GM23248 (cell line): ENCODE measurements around the gene HLA-DRA. TPM values are rescaled to one million over a fixed set of nuclear protein-coding genes. Genes with fewer than 3 reads are reported as not detected.

Source experiments
- DNase-seq: peaks from one replicate; pipeline ENCODE4 v3.0.0-alpha.2; 2015
- H2AFZ ChIP-seq: fragments of 200-600 bp; sonication (generic); 2 replicates; pipeline ENCODE4 v1.6.1; 2016; ENCODE audit warnings: antibody characterized with exemption
- H3F3A ChIP-seq: fragments of 200-600 bp; sonication (generic); 2 replicates; pipeline ENCODE4 v1.6.1; 2016; ENCODE audit warnings: mild to moderate bottlenecking, antibody characterized with exemption, mixed run types; ENCODE audit not compliant: insufficient read depth
- H3K27ac ChIP-seq: fragments of 200-600 bp; sonication (generic); 2 replicates; pipeline ENCODE4 v1.5.1; 2016; ENCODE audit warnings: mild to moderate bottlenecking
- H3K27me3 ChIP-seq: fragments of 200-600 bp; sonication (generic); replicated peaks from 2 replicates; pipeline ENCODE4 v1.6.1; 2016; ENCODE audit warnings: mild to moderate bottlenecking; ENCODE audit not compliant: insufficient read depth
- H3K36me3 ChIP-seq: fragments of 200-600 bp; sonication (generic); 2 replicates; pipeline ENCODE4 v1.6.1; 2016; ENCODE audit warnings: low read depth, mild to moderate bottlenecking
- H3K4me1 ChIP-seq: fragments of 200-600 bp; sonication (generic); 2 replicates; pipeline ENCODE4 v1.6.1; 2016; ENCODE audit warnings: mild to moderate bottlenecking; ENCODE audit not compliant: insufficient read depth
- H3K4me2 ChIP-seq: fragments of 200-600 bp; sonication (generic); one replicate; pipeline ENCODE4 v1.6.1; 2016; ENCODE audit warnings: mild to moderate bottlenecking; ENCODE audit not compliant: unreplicated experiment
- H3K4me3 ChIP-seq: fragments of 200-600 bp; sonication (generic); 2 replicates; pipeline ENCODE4 v1.5.1; 2016; ENCODE audit warnings: mild to moderate bottlenecking
- H3K79me2 ChIP-seq: fragments of 200-600 bp; sonication (generic); 2 replicates; pipeline ENCODE4 v1.6.1; 2016; ENCODE audit warnings: mild to moderate bottlenecking; ENCODE audit not compliant: insufficient read depth
- H3K9ac ChIP-seq: fragments of 200-600 bp; sonication (generic); 2 replicates; pipeline ENCODE4 v1.6.1; 2016; ENCODE audit warnings: mild to moderate bottlenecking
- H3K9me2 ChIP-seq: fragments of 200-600 bp; sonication (generic); 2 replicates; pipeline ENCODE4 v1.6.1; 2016; ENCODE audit warnings: mixed run types, mild to moderate bottlenecking, moderate library complexity; ENCODE audit not compliant: insufficient read depth
- H3K9me3 ChIP-seq: fragments of 200-600 bp; sonication (generic); one replicate; pipeline ENCODE4 v1.6.1; 2017; ENCODE audit warnings: low read depth
- H4K20me1 ChIP-seq: fragments of 200-600 bp; sonication (generic); 2 replicates; pipeline ENCODE4 v1.6.0; 2016; ENCODE audit not compliant: insufficient read depth
- EZH2 ChIP-seq: fragments of 200-600 bp; sonication (generic); IDR thresholded peaks from 2 replicates; pipeline ENCODE4 v1.6.1; 2018; ENCODE audit warnings: antibody characterized with exemption, mild to moderate bottlenecking; ENCODE audit not compliant: insufficient read depth, poor library complexity, severe bottlenecking
- EZH2phosphoT487 ChIP-seq: fragments of 200-600 bp; sonication (generic); IDR thresholded peaks from 2 replicates; pipeline ENCODE4 v1.6.1; 2018; ENCODE audit warnings: antibody characterized with exemption, moderate library complexity, mild to moderate bottlenecking, low read depth; ENCODE audit not compliant: insufficient read depth
- WGBS, 2 experiments: methylation state at CpG; one replicate each; pipeline ENCODE4 v1.1.6; 2015 to 2017; ENCODE audit warnings: low lambda C conversion rate in 2 of 2, low coverage in 1 of 2; ENCODE audit errors: missing lambda C conversion rate in 2 of 2; 5-methylcytosine and 5-hydroxymethylcytosine counted together
- in situ Hi-C: fragments of 300-500 bp; cut with MboI; formaldehyde crosslinking; loops from 2 replicates; pipeline ENCODE4 v1.15.0; 2020
- polyA plus RNA-seq: library from polyadenylated mRNA; unstranded; fragments of >200 nt; fragmentation: Nextera tagmentation; extraction: Ambion mirVana; gene quantifications from 2 replicates; pipeline ENCODE4 v1.2.1, GENCODE V29; 2016
- total RNA-seq: library from RNA; depleted of rRNA; stranded (reverse); fragments of >200 nt; shearing (Covaris generic); gene quantifications from 2 replicates; pipeline ENCODE4 v1.2.3, GENCODE V29; 2014

HLA-DRA gene
- total and polyA plus RNA-seq, 2 experiments from 2014 or later: 0.80 TPM; not detected in 1

GRCh38 chr6:32475392-32476206 is 35.9 kb downstream of the HLA-DRA start:
- TF ChIP-seq EZH2phosphoT487 (no peak), EZH2 (no peak)
- Histone ChIP-seq H3K27me3 (no peaks in the 10 kb centered on the region), H3K27ac (no peak overlapping the region), H3K4me1 (no peaks in the 10 kb centered on the region), H3K36me3 (no peaks in the 10 kb centered on the region), H4K20me1 (no peaks in the 10 kb centered on the region), H3K79me2 (no peaks in the 10 kb centered on the region), H3K4me2 (no peak overlapping the region), H3F3A (no peaks in the 10 kb centered on the region), H2AFZ (no peak overlapping the region), H3K9me3 (no peaks in the 10 kb centered on the region), H3K9ac (no peak overlapping the region), H3K9me2 (no peaks in the 10 kb centered on the region), H3K4me3 (no peak overlapping the region)
- 48 to 55% methylated on average over 13 of the region's 13 CpGs for WGBS, 2 experiments
- in situ Hi-C loops: no loop called here
- no peak for DNase-seq

- no peak for DNase-seq
- Histone ChIP-seq H3K4me2 (no peak overlapping the region), H3F3A (no peaks in the 10 kb centered on the region), H3K9ac (no peak overlapping the region), H3K36me3 (no peaks in the 10 kb centered on the region), H4K20me1 (no peaks in the 10 kb centered on the region), H2AFZ (no peak overlapping the region), H3K9me3 (no peaks in the 10 kb centered on the region), H3K27ac (no peak overlapping the region), H3K79me2 (no peaks in the 10 kb centered on the region), H3K27me3 (peaks cover 7% of the 10 kb centered on the region), H3K9me2 (no peaks in the 10 kb centered on the region), H3K4me1 (no peaks in the 10 kb centered on the region), H3K4me3 (no peak overlapping the region)
- 38 to 40% methylated on average over 26 of the region's 26 CpGs for WGBS, 2 experiments
- in situ Hi-C loops: no loop called here
- TF ChIP-seq EZH2phosphoT487 (no peak), EZH2 (no peak)
Measured at GRCh38 chr6:32483968-32484613, 44.4 kb downstream of the HLA-DRA start.

GRCh38 chr6:32484614-32484998 is 44.9 kb downstream of the HLA-DRA start:
- TF ChIP-seq EZH2: no peak
- TF ChIP-seq EZH2phosphoT487: no peak
- Histone ChIP-seq H3F3A (no peaks in the 10 kb centered on the region), H3K79me2 (no peaks in the 10 kb centered on the region), H3K9me3 (no peaks in the 10 kb centered on the region), H2AFZ (no peak overlapping the region), H3K9me2 (no peaks in the 10 kb centered on the region), H3K27me3 (peaks cover 7% of the 10 kb centered on the region), H3K4me3 (no peak overlapping the region), H3K9ac (no peak overlapping the region), H3K4me1 (no peaks in the 10 kb centered on the region), H3K4me2 (no peak overlapping the region), H4K20me1 (no peaks in the 10 kb centered on the region), H3K27ac (no peak overlapping the region), H3K36me3 (no peaks in the 10 kb centered on the region)
- WGBS, 2 experiments: 16 to 17% methylated on average over 4 of the region's 4 CpGs
- in situ Hi-C loops: no loop called here
- no peak for DNase-seq

- no peak overlapping the region for H3K4me3 ChIP-seq
- H3K9ac ChIP-seq: no peak overlapping the region
- WGBS, 2 experiments: no CpG with 5 or more reads among the region's 1 CpG
- no peaks in the 10 kb centered on the region for H3K36me3 ChIP-seq
- no peak overlapping the region for H2AFZ ChIP-seq
- H3K79me2 ChIP-seq: no peaks in the 10 kb centered on the region
- H3K27me3 ChIP-seq: peaks cover 4% of the 10 kb centered on the region; the same call in 1 of the 2 replicates
- H3K4me2 ChIP-seq: no peak overlapping the region
- no peak overlapping the region for H3K27ac ChIP-seq
- H3K9me2 ChIP-seq: no peaks in the 10 kb centered on the region
- H3K4me1 ChIP-seq: no peaks in the 10 kb centered on the region
- in situ Hi-C loops: no loop called here
- H3F3A ChIP-seq: no peaks in the 10 kb centered on the region
- no peaks in the 10 kb centered on the region for H3K9me3 ChIP-seq
- TF ChIP-seq EZH2 (no peak), EZH2phosphoT487 (no peak)
- no peaks in the 10 kb centered on the region for H4K20me1 ChIP-seq
- no peak for DNase-seq
Measured at GRCh38 chr6:32488083-32488482, 48.4 kb downstream of the HLA-DRA start.
